T-cell (primary cell): ENCODE measurements around the gene CAV1. TPM values are rescaled to one million over a fixed set of nuclear protein-coding genes. Genes with fewer than 3 reads are reported as not detected.

Experiments used
- ATAC-seq, 4 experiments: fragments of 200-7000 bp in 3 of 4; fragments of 150-1000 bp in 1 of 4; cut with Tn5 transposase; replicated peaks in 1 of 4; 1 replicate in 3 of 4; 2 replicates in 1 of 4; pipeline ENCODE4 v1.10.0; 2021; ENCODE audit warnings: moderate library complexity in 3 of 4, mild to moderate bottlenecking in 2 of 4, moderate number of reproducible peaks in 1 of 4
- CTCF ChIA-PET, 2 donors: fragments of 300-600 bp; sonication (Branson Sonifier 250); formaldehyde crosslinking; loops; one replicate each; lab custom pipeline; 2022; ENCODE audit warnings: antibody characterized with exemption in 2 of 2; lab: Charles Lee
- POLR2A ChIA-PET, 2 donors: fragments of 300-600 bp; sonication (Branson Sonifier 250); formaldehyde crosslinking; loops; one replicate each; lab custom pipeline; 2022; ENCODE audit warnings: antibody characterized with exemption in 2 of 2; lab: Charles Lee
- DNase-seq, 35 experiments: peaks; one replicate each; pipeline versions ENCODE4 v3.0.0 to v3.0.0-alpha.2; 2013 to 2023
- H3K27ac ChIP-seq: one replicate; pipeline ENCODE4 v1.5.1; 2013; ENCODE audit warnings: low read length
- H3K27me3 ChIP-seq, 2 experiments: replicated peaks in 1 of 2; 1 replicate in 1 of 2; 2 replicates in 1 of 2; pipeline versions ENCODE4 v1.6.1 to v1.7.0; 2013; ENCODE audit warnings: low read length in 1 of 2, mixed read lengths in 1 of 2; ENCODE audit not compliant: control insufficient read depth in 2 of 2, insufficient read depth in 2 of 2; ENCODE audit errors: extremely low read depth in 1 of 2
- H3K36me3 ChIP-seq, 2 donors: 1 replicate in 1 of 2; 2 replicates in 1 of 2; pipeline versions ENCODE4 v1.6.1 to v1.7.0; 2013; ENCODE audit warnings: low read length in 1 of 2; ENCODE audit not compliant: control insufficient read depth in 2 of 2, insufficient read depth in 1 of 2; ENCODE audit errors: extremely low read depth in 1 of 2
- H3K4me1 ChIP-seq, 2 experiments: 1 replicate in 1 of 2; 2 replicates in 1 of 2; pipeline versions ENCODE4 v1.6.1 to v1.7.0; 2013; ENCODE audit warnings: low read length in 2 of 2, mixed read lengths in 1 of 2; ENCODE audit not compliant: insufficient read depth in 2 of 2, control insufficient read depth in 1 of 2; ENCODE audit errors: extremely low read depth in 1 of 2
- H3K4me3 ChIP-seq, 2 donors: 1 replicate in 1 of 2; 2 replicates in 1 of 2; pipeline versions ENCODE4 v1.5.1 to v1.7.0; 2013; ENCODE audit warnings: mild to moderate bottlenecking in 2 of 2, low read length in 1 of 2, moderate library complexity in 1 of 2; ENCODE audit not compliant: control insufficient read depth in 1 of 2; ENCODE audit errors: extremely low read depth in 1 of 2
- H3K9me3 ChIP-seq: 2 replicates; pipeline ENCODE4 v1.7.0; 2013
- H3K27ac Mint-ChIP-seq, 2 donors: one replicate each; pipeline ENCODE4 v1.8.0; 2020 to 2021; ENCODE audit warnings: mild to moderate bottlenecking in 2 of 2, mixed read lengths in 2 of 2
- H3K27me3 Mint-ChIP-seq, 2 donors: one replicate each; pipeline ENCODE4 v1.8.0; 2021 to 2022; ENCODE audit warnings: mixed read lengths in 2 of 2
- H3K36me3 Mint-ChIP-seq: one replicate; pipeline ENCODE4 v1.8.0; 2021; ENCODE audit warnings: mixed read lengths
- H3K4me1 Mint-ChIP-seq, 3 donors: one replicate each; pipeline ENCODE4 v1.8.0; 2020 to 2022; ENCODE audit warnings: mixed read lengths in 3 of 3, mild to moderate bottlenecking in 1 of 3
- H3K4me3 Mint-ChIP-seq, 3 donors: one replicate each; pipeline ENCODE4 v1.8.0; 2020 to 2022; ENCODE audit warnings: mild to moderate bottlenecking in 3 of 3, mixed read lengths in 3 of 3, moderate library complexity in 3 of 3
- H3K9me3 Mint-ChIP-seq, 3 donors: one replicate each; pipeline ENCODE4 v1.8.0; 2020 to 2022; ENCODE audit warnings: mixed read lengths in 3 of 3
- WGBS: methylation state at CpG from one replicate; pipeline ENCODE4 v1.1.5; 2013; ENCODE audit warnings: missing lambda C conversion rate; ENCODE audit not compliant: insufficient coverage; 5-methylcytosine and 5-hydroxymethylcytosine counted together
- total RNA-seq, 35 experiments: library from RNA in 6 of 35; stranded (reverse) in 6 of 35; fragments of 120-200 nt in 1 of 35; gene quantifications; one replicate each; pipeline versions ENCODE4 v1.2.1 to v1.2.4 and lab custom pipeline; 2013 to 2026

Gene CAV1
- total RNA-seq, 5 donors from 2014 or later (not counting 1 experiment from before 2014, with no cell fraction given): 0.25 to 1.4 (median 0.98) TPM; not detected in 1

GRCh38 chr7:116541951-116542350 lies 17.1 kb downstream of the CAV1 start:
- H3K4me3 Mint-ChIP-seq: no peak overlapping the region
- H3K9me3 Mint-ChIP-seq: peaks cover 2 to 3% (median 3%) of the 10 kb centered on the region in 3 donors
- CTCF ChIA-PET: no interaction called here
- no peak overlapping the region for H3K27ac Mint-ChIP-seq
- 100% methylated on average over 1 of the region's 3 CpGs for WGBS
- Histone ChIP-seq H3K27ac (no peak overlapping the region), H3K36me3 (no peaks in the 10 kb centered on the region), H3K9me3 (no peaks in the 10 kb centered on the region), H3K27me3 (peaks cover 0 to 3% of the 10 kb centered on the region in 2 experiments), H3K4me1 (no peaks in the 10 kb centered on the region), H3K4me3 (no peak overlapping the region)
- H3K4me1 Mint-ChIP-seq: no peaks in the 10 kb centered on the region
- peaks cover 17 to 28% of the 10 kb centered on the region in 2 donors for H3K27me3 Mint-ChIP-seq
- no peak for DNase-seq
- H3K36me3 Mint-ChIP-seq: no peaks in the 10 kb centered on the region
- ATAC-seq: no peak
- POLR2A ChIA-PET: no interaction called here

- peaks cover 0 to 3% of the 10 kb centered on the region in 2 experiments for H3K27me3 ChIP-seq
- CTCF ChIA-PET: interaction anchor here in 1 of 2 donors (1.1 kb wide), 1 partner anchor 50 kb away, joined by 3 read pairs; no protein-coding TSS in a partner anchor
- POLR2A ChIA-PET: interaction anchor here in 1 of 2 donors (0.6 kb wide), 1 partner anchor 311 kb away, joined by 3 read pairs; no protein-coding TSS in a partner anchor
- Mint-ChIP-seq H3K27me3 (peaks cover 17 to 26% of the 10 kb centered on the region in 2 donors), H3K4me1 (no peaks in the 10 kb centered on the region), H3K4me3 (no peak overlapping the region), H3K36me3 (no peaks in the 10 kb centered on the region), H3K9me3 (peaks cover 2 to 3% (median 3%) of the 10 kb centered on the region in 3 donors), H3K27ac (no peak overlapping the region)
- H3K4me1 ChIP-seq: no peaks in the 10 kb centered on the region
- no peak overlapping the region for H3K27ac ChIP-seq
- H3K36me3 ChIP-seq: no peaks in the 10 kb centered on the region
- ATAC-seq: no peak
- H3K9me3 ChIP-seq: no peaks in the 10 kb centered on the region
- DNase-seq: no peak
- H3K4me3 ChIP-seq: no peak overlapping the region
- WGBS: 60% methylated on average over 2 of the region's 2 CpGs
These were observed 17.8 kb downstream of the CAV1 start for GRCh38 chr7:116542618-116543017.

- DNase-seq (no peak), ATAC-seq (no peak)
- no peak overlapping the region for H3K27ac Mint-ChIP-seq
- CTCF ChIA-PET: interaction anchor here (0.7 to 1.1 kb wide), 2 partner anchors 49 to 400 kb away, joined by 3 read pairs; no protein-coding TSS in a partner anchor
- no peak overlapping the region for H3K4me3 Mint-ChIP-seq
- no CpG with 5 or more reads among the region's 2 CpGs for whole genome bisulfite sequencing
- Histone ChIP-seq H3K27ac (no peak overlapping the region), H3K9me3 (no peaks in the 10 kb centered on the region), H3K4me3 (no peak overlapping the region), H3K4me1 (no peaks in the 10 kb centered on the region), H3K36me3 (no peaks in the 10 kb centered on the region), H3K27me3 (peaks cover 0 to 3% of the 10 kb centered on the region in 2 experiments)
- POLR2A ChIA-PET: no interaction called here
- no peaks in the 10 kb centered on the region for H3K4me1 Mint-ChIP-seq
- H3K27me3 Mint-ChIP-seq: peaks cover 16 to 30% of the 10 kb centered on the region in 2 donors
- peaks cover 2 to 3% (median 3%) of the 10 kb centered on the region in 3 donors for H3K9me3 Mint-ChIP-seq
- H3K36me3 Mint-ChIP-seq: no peaks in the 10 kb centered on the region
These were observed 18.8 kb downstream of the CAV1 start for GRCh38 chr7:116543664-116544063.

GRCh38 chr7:116544487-116544886 lies 19.7 kb downstream of the CAV1 start:
- H3K4me1 ChIP-seq: no peaks in the 10 kb centered on the region
- DNase-seq: no peak
- no peak overlapping the region for H3K27ac Mint-ChIP-seq
- ChIA-PET POLR2A (no interaction called here), CTCF (interaction anchor here in 1 of 2 donors (0.7 kb wide), 1 partner anchor 401 kb away, joined by 3 read pairs; no protein-coding TSS in a partner anchor)
- no peak for ATAC-seq
- H3K4me3 ChIP-seq: no peak overlapping the region
- H3K27me3 ChIP-seq: no peaks in the 10 kb centered on the region
- no peaks in the 10 kb centered on the region for H3K4me1 Mint-ChIP-seq
- WGBS: no CpG with 5 or more reads among the region's 1 CpG
- no peaks in the 10 kb centered on the region for H3K9me3 Mint-ChIP-seq
- no peaks in the 10 kb centered on the region for H3K9me3 ChIP-seq
- H3K27ac ChIP-seq: no peak overlapping the region
- H3K36me3 ChIP-seq: no peaks in the 10 kb centered on the region
- H3K36me3 Mint-ChIP-seq: no peaks in the 10 kb centered on the region
- peaks cover 9 to 30% of the 10 kb centered on the region in 2 donors for H3K27me3 Mint-ChIP-seq
- H3K4me3 Mint-ChIP-seq: no peak overlapping the region

GRCh38 chr7:116545411-116545993 lies 20.7 kb downstream of the CAV1 start:
- ATAC-seq (no peak), DNase-seq (no peak)
- H3K4me1 ChIP-seq: no peaks in the 10 kb centered on the region
- Mint-ChIP-seq H3K36me3 (no peaks in the 10 kb centered on the region), H3K4me1 (no peaks in the 10 kb centered on the region), H3K27me3 (peaks cover 9 to 29% of the 10 kb centered on the region in 2 donors), H3K4me3 (no peak overlapping the region), H3K9me3 (no peaks in the 10 kb centered on the region), H3K27ac (no peak overlapping the region)
- ChIA-PET CTCF (no interaction called here), POLR2A (no interaction called here)
- 93% methylated on average over 3 of the region's 6 CpGs for WGBS
- no peaks in the 10 kb centered on the region for H3K9me3 ChIP-seq
- no peaks in the 10 kb centered on the region for H3K27me3 ChIP-seq
- no peaks in the 10 kb centered on the region for H3K36me3 ChIP-seq
- H3K27ac ChIP-seq: no peak overlapping the region
- no peak overlapping the region for H3K4me3 ChIP-seq

GRCh38 chr7:116546054-116546453 lies 21.2 kb downstream of the CAV1 start:
- Mint-ChIP-seq H3K27me3 (peaks cover 6 to 24% of the 10 kb centered on the region in 2 donors), H3K9me3 (no peaks in the 10 kb centered on the region), H3K4me3 (no peak overlapping the region), H3K27ac (no peak overlapping the region), H3K36me3 (no peaks in the 10 kb centered on the region), H3K4me1 (no peaks in the 10 kb centered on the region)
- Histone ChIP-seq H3K4me3 (no peak overlapping the region), H3K9me3 (no peaks in the 10 kb centered on the region), H3K4me1 (no peaks in the 10 kb centered on the region), H3K27me3 (no peaks in the 10 kb centered on the region), H3K27ac (no peak overlapping the region), H3K36me3 (no peaks in the 10 kb centered on the region)
- 94% methylated on average over 10 of the region's 11 CpGs for WGBS
- DNase-seq: no peak
- ChIA-PET CTCF (interaction anchor here in 1 of 2 donors (0.7 kb wide), 1 partner anchor 91 kb away, joined by 5 read pairs; no protein-coding TSS in a partner anchor), POLR2A (no interaction called here)
- ATAC-seq: no peak
